ENCODE data around the gene GP1BA. TPM values are rescaled to one million over a fixed set of nuclear protein-coding genes. Genes with fewer than 3 reads are reported as not detected.

The GP1BA gene
- total RNA-seq, 1 experiment from 2014 or later = not detected

DNA sequence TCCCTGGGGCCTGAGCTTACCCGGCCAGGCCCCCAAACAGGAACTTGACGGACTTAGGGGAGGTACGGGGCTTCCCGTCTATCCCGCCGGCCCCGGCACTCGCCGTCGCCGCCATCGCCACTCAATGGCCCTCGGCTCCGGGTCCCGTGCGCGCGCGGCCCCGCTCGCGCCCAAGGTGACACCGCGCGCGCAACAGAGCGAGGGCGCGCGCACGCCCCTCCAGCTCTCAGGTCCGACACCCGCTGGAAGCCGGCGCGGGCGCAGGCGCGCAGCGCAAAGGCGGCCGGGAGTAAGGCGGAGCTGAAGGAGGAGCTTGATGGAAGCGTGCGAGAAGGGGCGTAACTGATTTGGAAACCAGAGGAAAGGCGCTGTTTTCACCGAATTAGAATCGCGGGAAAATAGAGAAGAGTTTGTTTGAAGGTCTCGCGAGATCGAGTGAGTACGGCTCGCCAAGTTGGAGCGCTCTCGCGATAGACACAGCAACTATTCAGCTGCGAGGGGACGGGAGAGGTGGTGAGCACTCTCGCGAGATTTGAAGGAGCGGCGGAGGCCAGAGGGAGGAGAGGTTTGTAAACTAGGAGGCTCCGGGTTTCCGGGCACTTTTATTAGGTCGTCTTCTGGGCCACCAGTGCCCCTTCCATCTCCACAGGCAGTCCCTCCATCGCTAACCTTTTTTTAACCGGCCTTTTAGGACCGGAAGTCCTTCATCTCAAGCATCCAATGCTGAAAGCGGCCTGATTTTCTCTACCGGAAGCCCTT is 7.9 kb downstream of the GP1BA start, which contains the start of the genes RNF167 and SLC25A11 (continued):
- TF ChIP-seq, protein P1, sequence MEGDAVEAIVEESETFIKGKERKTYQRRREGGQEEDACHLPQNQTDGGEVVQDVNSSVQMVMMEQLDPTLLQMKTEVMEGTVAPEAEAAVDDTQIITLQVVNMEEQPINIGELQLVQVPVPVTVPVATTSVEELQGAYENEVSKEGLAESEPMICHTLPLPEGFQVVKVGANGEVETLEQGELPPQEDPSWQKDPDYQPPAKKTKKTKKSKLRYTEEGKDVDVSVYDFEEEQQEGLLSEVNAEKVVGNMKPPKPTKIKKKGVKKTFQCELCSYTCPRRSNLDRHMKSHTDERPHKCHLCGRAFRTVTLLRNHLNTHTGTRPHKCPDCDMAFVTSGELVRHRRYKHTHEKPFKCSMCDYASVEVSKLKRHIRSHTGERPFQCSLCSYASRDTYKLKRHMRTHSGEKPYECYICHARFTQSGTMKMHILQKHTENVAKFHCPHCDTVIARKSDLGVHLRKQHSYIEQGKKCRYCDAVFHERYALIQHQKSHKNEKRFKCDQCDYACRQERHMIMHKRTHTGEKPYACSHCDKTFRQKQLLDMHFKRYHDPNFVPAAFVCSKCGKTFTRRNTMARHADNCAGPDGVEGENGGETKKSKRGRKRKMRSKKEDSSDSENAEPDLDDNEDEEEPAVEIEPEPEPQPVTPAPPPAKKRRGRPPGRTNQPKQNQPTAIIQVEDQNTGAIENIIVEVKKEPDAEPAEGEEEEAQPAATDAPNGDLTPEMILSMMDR (IDR thresholded peaks at IDR 0.05) = no peak
- TF ChIP-seq ZNF396 (CRISPR knock-in tag; IDR thresholded peaks at IDR 0.05; ENCODE audit: borderline replicate concordance) = no peak
- no peak for TF ChIP-seq RORB (CRISPR knock-in tag; IDR thresholded peaks at IDR 0.05)
- TF ChIP-seq CREB1 (CRISPR knock-in tag; IDR thresholded peaks at IDR 0.05) = no peak
- no peak for TF ChIP-seq HMGA2 (CRISPR knock-in tag; IDR thresholded peaks at IDR 0.05)
- no peak for TF ChIP-seq SMAD4 (CRISPR knock-in tag; IDR thresholded peaks at IDR 0.05)
- TF ChIP-seq, protein P2, sequence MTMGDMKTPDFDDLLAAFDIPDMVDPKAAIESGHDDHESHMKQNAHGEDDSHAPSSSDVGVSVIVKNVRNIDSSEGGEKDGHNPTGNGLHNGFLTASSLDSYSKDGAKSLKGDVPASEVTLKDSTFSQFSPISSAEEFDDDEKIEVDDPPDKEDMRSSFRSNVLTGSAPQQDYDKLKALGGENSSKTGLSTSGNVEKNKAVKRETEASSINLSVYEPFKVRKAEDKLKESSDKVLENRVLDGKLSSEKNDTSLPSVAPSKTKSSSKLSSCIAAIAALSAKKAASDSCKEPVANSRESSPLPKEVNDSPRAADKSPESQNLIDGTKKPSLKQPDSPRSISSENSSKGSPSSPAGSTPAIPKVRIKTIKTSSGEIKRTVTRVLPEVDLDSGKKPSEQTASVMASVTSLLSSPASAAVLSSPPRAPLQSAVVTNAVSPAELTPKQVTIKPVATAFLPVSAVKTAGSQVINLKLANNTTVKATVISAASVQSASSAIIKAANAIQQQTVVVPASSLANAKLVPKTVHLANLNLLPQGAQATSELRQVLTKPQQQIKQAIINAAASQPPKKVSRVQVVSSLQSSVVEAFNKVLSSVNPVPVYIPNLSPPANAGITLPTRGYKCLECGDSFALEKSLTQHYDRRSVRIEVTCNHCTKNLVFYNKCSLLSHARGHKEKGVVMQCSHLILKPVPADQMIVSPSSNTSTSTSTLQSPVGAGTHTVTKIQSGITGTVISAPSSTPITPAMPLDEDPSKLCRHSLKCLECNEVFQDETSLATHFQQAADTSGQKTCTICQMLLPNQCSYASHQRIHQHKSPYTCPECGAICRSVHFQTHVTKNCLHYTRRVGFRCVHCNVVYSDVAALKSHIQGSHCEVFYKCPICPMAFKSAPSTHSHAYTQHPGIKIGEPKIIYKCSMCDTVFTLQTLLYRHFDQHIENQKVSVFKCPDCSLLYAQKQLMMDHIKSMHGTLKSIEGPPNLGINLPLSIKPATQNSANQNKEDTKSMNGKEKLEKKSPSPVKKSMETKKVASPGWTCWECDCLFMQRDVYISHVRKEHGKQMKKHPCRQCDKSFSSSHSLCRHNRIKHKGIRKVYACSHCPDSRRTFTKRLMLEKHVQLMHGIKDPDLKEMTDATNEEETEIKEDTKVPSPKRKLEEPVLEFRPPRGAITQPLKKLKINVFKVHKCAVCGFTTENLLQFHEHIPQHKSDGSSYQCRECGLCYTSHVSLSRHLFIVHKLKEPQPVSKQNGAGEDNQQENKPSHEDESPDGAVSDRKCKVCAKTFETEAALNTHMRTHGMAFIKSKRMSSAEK (CRISPR knock-in tag; IDR thresholded peaks at IDR 0.05; ENCODE audit: borderline replicate concordance) = no peak
- no peak for TF ChIP-seq SOX15 (CRISPR knock-in tag; IDR thresholded peaks at IDR 0.05)
- no peak for TF ChIP-seq TP53 (CRISPR knock-in tag; IDR thresholded peaks at IDR 0.05)
- TF ChIP-seq CBFB (CRISPR knock-in tag; IDR thresholded peaks at IDR 0.05; ENCODE audit: low read depth) = no peak
- TF ChIP-seq, protein P3, sequence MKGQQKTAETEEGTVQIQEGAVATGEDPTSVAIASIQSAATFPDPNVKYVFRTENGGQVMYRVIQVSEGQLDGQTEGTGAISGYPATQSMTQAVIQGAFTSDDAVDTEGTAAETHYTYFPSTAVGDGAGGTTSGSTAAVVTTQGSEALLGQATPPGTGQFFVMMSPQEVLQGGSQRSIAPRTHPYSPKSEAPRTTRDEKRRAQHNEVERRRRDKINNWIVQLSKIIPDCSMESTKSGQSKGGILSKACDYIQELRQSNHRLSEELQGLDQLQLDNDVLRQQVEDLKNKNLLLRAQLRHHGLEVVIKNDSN (CRISPR knock-in tag; IDR thresholded peaks at IDR 0.05) = no peak
- TF ChIP-seq MYBL2 (CRISPR knock-in tag; IDR thresholded peaks at IDR 0.05) = peak; percentile 63; the same call in 1 of the 2 replicates
- TF ChIP-seq SP1 (CRISPR knock-in tag; conservative IDR thresholded peaks at IDR 0.05) = peak; percentile 71
- TF ChIP-seq ESRRA (CRISPR knock-in tag; IDR thresholded peaks at IDR 0.05; ENCODE audit: borderline replicate concordance) = peak; percentile 89
- TF ChIP-seq NFE2L1 (CRISPR knock-in tag; IDR thresholded peaks at IDR 0.05) = no peak
- TF ChIP-seq FOXK1 (CRISPR knock-in tag; IDR thresholded peaks at IDR 0.05) = peak; percentile 69; the same call in 1 of the 2 replicates
- TF ChIP-seq, protein P4, sequence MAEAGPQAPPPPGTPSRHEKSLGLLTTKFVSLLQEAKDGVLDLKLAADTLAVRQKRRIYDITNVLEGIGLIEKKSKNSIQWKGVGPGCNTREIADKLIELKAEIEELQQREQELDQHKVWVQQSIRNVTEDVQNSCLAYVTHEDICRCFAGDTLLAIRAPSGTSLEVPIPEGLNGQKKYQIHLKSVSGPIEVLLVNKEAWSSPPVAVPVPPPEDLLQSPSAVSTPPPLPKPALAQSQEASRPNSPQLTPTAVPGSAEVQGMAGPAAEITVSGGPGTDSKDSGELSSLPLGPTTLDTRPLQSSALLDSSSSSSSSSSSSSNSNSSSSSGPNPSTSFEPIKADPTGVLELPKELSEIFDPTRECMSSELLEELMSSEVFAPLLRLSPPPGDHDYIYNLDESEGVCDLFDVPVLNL (CRISPR knock-in tag; IDR thresholded peaks at IDR 0.05; ENCODE audit: borderline replicate concordance, low read depth) = peak; percentile 38; the same call in 1 of the 2 replicates
- TF ChIP-seq, protein P5, sequence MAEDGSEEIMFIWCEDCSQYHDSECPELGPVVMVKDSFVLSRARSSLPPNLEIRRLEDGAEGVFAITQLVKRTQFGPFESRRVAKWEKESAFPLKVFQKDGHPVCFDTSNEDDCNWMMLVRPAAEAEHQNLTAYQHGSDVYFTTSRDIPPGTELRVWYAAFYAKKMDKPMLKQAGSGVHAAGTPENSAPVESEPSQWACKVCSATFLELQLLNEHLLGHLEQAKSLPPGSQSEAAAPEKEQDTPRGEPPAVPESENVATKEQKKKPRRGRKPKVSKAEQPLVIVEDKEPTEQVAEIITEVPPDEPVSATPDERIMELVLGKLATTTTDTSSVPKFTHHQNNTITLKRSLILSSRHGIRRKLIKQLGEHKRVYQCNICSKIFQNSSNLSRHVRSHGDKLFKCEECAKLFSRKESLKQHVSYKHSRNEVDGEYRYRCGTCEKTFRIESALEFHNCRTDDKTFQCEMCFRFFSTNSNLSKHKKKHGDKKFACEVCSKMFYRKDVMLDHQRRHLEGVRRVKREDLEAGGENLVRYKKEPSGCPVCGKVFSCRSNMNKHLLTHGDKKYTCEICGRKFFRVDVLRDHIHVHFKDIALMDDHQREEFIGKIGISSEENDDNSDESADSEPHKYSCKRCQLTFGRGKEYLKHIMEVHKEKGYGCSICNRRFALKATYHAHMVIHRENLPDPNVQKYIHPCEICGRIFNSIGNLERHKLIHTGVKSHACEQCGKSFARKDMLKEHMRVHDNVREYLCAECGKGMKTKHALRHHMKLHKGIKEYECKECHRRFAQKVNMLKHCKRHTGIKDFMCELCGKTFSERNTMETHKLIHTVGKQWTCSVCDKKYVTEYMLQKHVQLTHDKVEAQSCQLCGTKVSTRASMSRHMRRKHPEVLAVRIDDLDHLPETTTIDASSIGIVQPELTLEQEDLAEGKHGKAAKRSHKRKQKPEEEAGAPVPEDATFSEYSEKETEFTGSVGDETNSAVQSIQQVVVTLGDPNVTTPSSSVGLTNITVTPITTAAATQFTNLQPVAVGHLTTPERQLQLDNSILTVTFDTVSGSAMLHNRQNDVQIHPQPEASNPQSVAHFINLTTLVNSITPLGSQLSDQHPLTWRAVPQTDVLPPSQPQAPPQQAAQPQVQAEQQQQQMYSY (CRISPR knock-in tag; IDR thresholded peaks at IDR 0.05) = no peak
- TF ChIP-seq ZNF121 (CRISPR knock-in tag; IDR thresholded peaks at IDR 0.05) = no peak
- TF ChIP-seq, protein P6, sequence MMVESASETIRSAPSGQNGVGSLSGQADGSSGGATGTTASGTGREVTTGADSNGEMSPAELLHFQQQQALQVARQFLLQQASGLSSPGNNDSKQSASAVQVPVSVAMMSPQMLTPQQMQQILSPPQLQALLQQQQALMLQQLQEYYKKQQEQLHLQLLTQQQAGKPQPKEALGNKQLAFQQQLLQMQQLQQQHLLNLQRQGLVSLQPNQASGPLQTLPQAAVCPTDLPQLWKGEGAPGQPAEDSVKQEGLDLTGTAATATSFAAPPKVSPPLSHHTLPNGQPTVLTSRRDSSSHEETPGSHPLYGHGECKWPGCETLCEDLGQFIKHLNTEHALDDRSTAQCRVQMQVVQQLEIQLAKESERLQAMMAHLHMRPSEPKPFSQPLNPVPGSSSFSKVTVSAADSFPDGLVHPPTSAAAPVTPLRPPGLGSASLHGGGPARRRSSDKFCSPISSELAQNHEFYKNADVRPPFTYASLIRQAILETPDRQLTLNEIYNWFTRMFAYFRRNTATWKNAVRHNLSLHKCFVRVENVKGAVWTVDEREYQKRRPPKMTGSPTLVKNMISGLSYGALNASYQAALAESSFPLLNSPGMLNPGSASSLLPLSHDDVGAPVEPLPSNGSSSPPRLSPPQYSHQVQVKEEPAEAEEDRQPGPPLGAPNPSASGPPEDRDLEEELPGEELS (CRISPR knock-in tag; IDR thresholded peaks at IDR 0.05) = no peak; the same call in 1 of the 2 replicates
- TF ChIP-seq ZNF219 (CRISPR knock-in tag; IDR thresholded peaks at IDR 0.05; ENCODE audit: borderline replicate concordance) = no peak
- TF ChIP-seq, protein P7, sequence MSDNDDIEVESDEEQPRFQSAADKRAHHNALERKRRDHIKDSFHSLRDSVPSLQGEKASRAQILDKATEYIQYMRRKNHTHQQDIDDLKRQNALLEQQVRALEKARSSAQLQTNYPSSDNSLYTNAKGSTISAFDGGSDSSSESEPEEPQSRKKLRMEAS (CRISPR knock-in tag; IDR thresholded peaks at IDR 0.05) = peak; percentile 69; the same call in 1 of the 2 replicates
- TF ChIP-seq, protein P8, sequence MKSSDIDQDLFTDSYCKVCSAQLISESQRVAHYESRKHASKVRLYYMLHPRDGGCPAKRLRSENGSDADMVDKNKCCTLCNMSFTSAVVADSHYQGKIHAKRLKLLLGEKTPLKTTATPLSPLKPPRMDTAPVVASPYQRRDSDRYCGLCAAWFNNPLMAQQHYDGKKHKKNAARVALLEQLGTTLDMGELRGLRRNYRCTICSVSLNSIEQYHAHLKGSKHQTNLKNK (CRISPR knock-in tag; IDR thresholded peaks at IDR 0.05) = no peak
